ENCODE results near the gene MGST2.

Gene MGST2

GRCh38 chr4:139744232-139744631, 78.6 kb downstream of the MGST2 start:
- no peaks in the 10 kb centered on the region for H3K4me1 Mint-ChIP-seq
- no peak overlapping the region for H3K27ac Mint-ChIP-seq (ENCODE audit: low read depth)
- ATAC-seq (replicated peaks; ENCODE audit: extremely low read depth, poor library complexity, severe bottlenecking) (no peak), DNase-seq (ENCODE audit: low spot score in 2 of 2) (no peak)
- H3K4me3 Mint-ChIP-seq, result no peak overlapping the region
- H3K27me3 Mint-ChIP-seq, result peaks cover 36% of the 10 kb centered on the region
- no peaks in the 10 kb centered on the region for H3K9me3 Mint-ChIP-seq
- H3K36me3 Mint-ChIP-seq (ENCODE audit: insufficient read depth), result no peaks in the 10 kb centered on the region

- H3K4me1 Mint-ChIP-seq, result no peaks in the 10 kb centered on the region
- H3K27me3 Mint-ChIP-seq, result peaks cover 36% of the 10 kb centered on the region
- DNase-seq (ENCODE audit: low spot score in 2 of 2) (no peak), ATAC-seq (replicated peaks; ENCODE audit: extremely low read depth, poor library complexity, severe bottlenecking) (no peak)
- no peaks in the 10 kb centered on the region for H3K9me3 Mint-ChIP-seq
- H3K27ac Mint-ChIP-seq (ENCODE audit: low read depth), result no peak overlapping the region
- H3K4me3 Mint-ChIP-seq, result no peak overlapping the region
- H3K36me3 Mint-ChIP-seq (ENCODE audit: insufficient read depth), result no peaks in the 10 kb centered on the region
These were observed 79.6 kb downstream of the MGST2 start for GRCh38 chr4:139745111-139745639.

GRCh38 chr4:139746431-139747171, 81.0 kb downstream of the MGST2 start:
- no peaks in the 10 kb centered on the region for H3K4me1 Mint-ChIP-seq
- H3K27ac Mint-ChIP-seq (ENCODE audit: low read depth), result no peak overlapping the region
- H3K27me3 Mint-ChIP-seq, result peaks cover 36% of the 10 kb centered on the region
- no peaks in the 10 kb centered on the region for H3K9me3 Mint-ChIP-seq
- no peak for DNase-seq (ENCODE audit: low spot score in 2 of 2)
- ATAC-seq (replicated peaks; ENCODE audit: extremely low read depth, poor library complexity, severe bottlenecking), result no peak
- no peaks in the 10 kb centered on the region for H3K36me3 Mint-ChIP-seq (ENCODE audit: insufficient read depth)
- no peak overlapping the region for H3K4me3 Mint-ChIP-seq

- H3K9me3 Mint-ChIP-seq, result no peaks in the 10 kb centered on the region
- no peaks in the 10 kb centered on the region for H3K36me3 Mint-ChIP-seq (ENCODE audit: insufficient read depth)
These were observed 83.7 kb downstream of the MGST2 start for GRCh38 chr4:139749338-139749737.

GRCh38 chr4:139749835-139750498, 84.3 kb downstream of the MGST2 start:
- Mint-ChIP-seq H3K4me1 (no peaks in the 10 kb centered on the region), H3K4me3 (no peak overlapping the region), H3K27ac (ENCODE audit: low read depth) (no peak overlapping the region), H3K36me3 (ENCODE audit: insufficient read depth) (no peaks in the 10 kb centered on the region), H3K27me3 (peaks cover 19% of the 10 kb centered on the region), H3K9me3 (no peaks in the 10 kb centered on the region)
- DNase-seq (ENCODE audit: low spot score in 2 of 2), result no peak
- no peak for ATAC-seq (replicated peaks; ENCODE audit: extremely low read depth, poor library complexity, severe bottlenecking)

More at GRCh38 chr4:139749338-139749737, 83.7 kb downstream of the MGST2 start:
- no peak overlapping the region for H3K4me3 Mint-ChIP-seq
- ATAC-seq (replicated peaks; ENCODE audit: extremely low read depth, poor library complexity, severe bottlenecking), result no peak
- no peaks in the 10 kb centered on the region for H3K4me1 Mint-ChIP-seq
- H3K27ac Mint-ChIP-seq (ENCODE audit: low read depth), result no peak overlapping the region
- H3K27me3 Mint-ChIP-seq, result peaks cover 23% of the 10 kb centered on the region
- DNase-seq (ENCODE audit: low spot score in 2 of 2), result no peak

GRCh38 chr4:139753686-139754085, 88.1 kb downstream of the MGST2 start:
- Mint-ChIP-seq H3K36me3 (ENCODE audit: insufficient read depth) (no peaks in the 10 kb centered on the region), H3K4me1 (no peaks in the 10 kb centered on the region), H3K27ac (ENCODE audit: low read depth) (no peak overlapping the region), H3K27me3 (peaks cover 17% of the 10 kb centered on the region), H3K4me3 (no peak overlapping the region), H3K9me3 (no peaks in the 10 kb centered on the region)
- DNase-seq (ENCODE audit: low spot score in 2 of 2), result no peak
- no peak for ATAC-seq (replicated peaks; ENCODE audit: extremely low read depth, poor library complexity, severe bottlenecking)

Data from central memory CD8-positive, alpha-beta T cell (primary cell).